Brain microvascular endothelial cell (primary cell): ENCODE measurements around the gene CEP85.

Source experiments
- DNase-seq: peaks from one replicate; pipeline ENCODE4 v3.0.0-alpha.2; 2020
- H3K27ac ChIP-seq: fragments of 250-450 bp; sonication (Bioruptor Pico); 2 replicates; pipeline ENCODE4 v1.5.1; 2020; ENCODE audit warnings: mild to moderate bottlenecking, moderate library complexity
- H3K27me3 ChIP-seq: fragments of 250-450 bp; sonication (Bioruptor Pico); replicated peaks from 2 replicates; pipeline ENCODE4 v1.5.1; 2020; ENCODE audit warnings: mild to moderate bottlenecking
- H3K36me3 ChIP-seq: fragments of 250-450 bp; sonication (Bioruptor Pico); replicated peaks from 2 replicates; pipeline ENCODE4 v1.5.1; 2020; ENCODE audit warnings: mild to moderate bottlenecking
- H3K4me3 ChIP-seq: 2 replicates; pipeline ENCODE4 v1.5.1; 2011; ENCODE audit warnings: low read depth, mild to moderate bottlenecking, control low read depth, low read length, moderate library complexity
- in situ Hi-C: cut with HindIII; loops from 2 replicates; pipeline ENCODE4 v1.10.0; 2017; ENCODE audit warnings: low sequenced_read_pairs, low pct_ligation_motif_present
- TF ChIP-seq, protein P1 (sequence below): IDR thresholded peaks from 2 replicates; pipeline ENCODE4 v1.5.1; 2011; ENCODE audit warnings: low read depth, mild to moderate bottlenecking, moderate library complexity, low read length, control low read depth, inconsistent platforms; ENCODE audit errors: missing control alignments

CEP85 gene

DNA sequence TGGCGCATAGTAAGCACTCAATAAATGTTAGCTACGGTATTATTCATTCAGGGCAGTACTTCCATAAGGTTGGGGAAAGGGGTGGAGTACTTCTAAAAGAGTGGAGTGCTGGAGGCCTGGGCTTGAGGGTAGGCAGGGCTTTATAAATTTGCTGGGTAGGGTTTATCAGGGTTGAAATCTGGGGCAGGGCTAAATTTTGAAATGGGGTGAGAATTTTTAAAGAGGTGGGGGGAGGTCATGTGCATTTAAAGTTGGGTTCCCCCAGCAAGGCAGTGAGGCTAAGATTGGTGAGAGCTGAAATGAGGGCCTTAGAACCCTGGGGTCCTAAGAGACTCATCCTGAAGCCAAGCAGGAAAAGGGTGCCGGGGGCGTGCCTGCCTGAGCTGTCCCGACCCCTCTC is 33.6 kb upstream of the CEP85 start:
- Histone ChIP-seq H3K4me3 (no peak overlapping the region), H3K27me3 (no peaks in the 10 kb centered on the region), H3K27ac (no peak overlapping the region), H3K36me3 (no peaks in the 10 kb centered on the region)
- in situ Hi-C loops, result no loop called here
- DNase-seq, result no peak
- TF ChIP-seq, protein P1, sequence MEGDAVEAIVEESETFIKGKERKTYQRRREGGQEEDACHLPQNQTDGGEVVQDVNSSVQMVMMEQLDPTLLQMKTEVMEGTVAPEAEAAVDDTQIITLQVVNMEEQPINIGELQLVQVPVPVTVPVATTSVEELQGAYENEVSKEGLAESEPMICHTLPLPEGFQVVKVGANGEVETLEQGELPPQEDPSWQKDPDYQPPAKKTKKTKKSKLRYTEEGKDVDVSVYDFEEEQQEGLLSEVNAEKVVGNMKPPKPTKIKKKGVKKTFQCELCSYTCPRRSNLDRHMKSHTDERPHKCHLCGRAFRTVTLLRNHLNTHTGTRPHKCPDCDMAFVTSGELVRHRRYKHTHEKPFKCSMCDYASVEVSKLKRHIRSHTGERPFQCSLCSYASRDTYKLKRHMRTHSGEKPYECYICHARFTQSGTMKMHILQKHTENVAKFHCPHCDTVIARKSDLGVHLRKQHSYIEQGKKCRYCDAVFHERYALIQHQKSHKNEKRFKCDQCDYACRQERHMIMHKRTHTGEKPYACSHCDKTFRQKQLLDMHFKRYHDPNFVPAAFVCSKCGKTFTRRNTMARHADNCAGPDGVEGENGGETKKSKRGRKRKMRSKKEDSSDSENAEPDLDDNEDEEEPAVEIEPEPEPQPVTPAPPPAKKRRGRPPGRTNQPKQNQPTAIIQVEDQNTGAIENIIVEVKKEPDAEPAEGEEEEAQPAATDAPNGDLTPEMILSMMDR, result no peak

DNA sequence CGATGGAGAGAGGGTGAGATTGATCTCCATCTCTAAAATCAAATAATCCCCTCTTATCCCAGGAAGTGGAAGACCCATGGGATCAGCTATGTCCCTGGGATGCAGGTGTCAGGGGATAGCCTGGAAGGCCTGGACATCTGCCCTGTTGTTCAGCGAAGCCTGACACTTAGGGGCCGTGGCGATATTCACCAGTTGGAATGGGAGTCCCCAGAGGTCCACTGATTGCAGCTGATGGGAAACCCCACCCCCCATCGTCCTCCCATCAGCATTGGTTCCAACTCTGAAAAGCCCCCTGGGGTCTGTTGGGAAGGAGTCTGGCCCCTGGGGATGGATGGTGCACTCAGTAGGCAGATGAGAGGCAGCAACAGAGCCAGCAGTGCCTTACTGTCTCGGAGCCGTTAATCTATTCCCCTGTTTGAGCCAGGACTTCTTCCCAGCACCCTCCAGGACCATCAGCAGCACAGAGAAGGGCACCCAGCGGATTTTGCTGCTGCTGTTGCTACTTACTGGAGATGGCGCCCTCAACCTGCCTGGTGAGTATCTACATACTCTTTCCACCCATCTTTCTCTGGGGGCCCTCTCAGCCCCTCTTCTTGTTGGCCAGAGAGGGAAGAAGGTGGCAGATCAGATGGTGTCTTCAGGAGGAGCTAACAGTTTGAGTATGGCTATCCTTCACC is 30.2 kb upstream of the CEP85 start:
- H3K4me3 ChIP-seq, result no peak overlapping the region
- DNase-seq, result no peak
- TF ChIP-seq, protein P1, result no peak
- in situ Hi-C loops, result no loop called here
- H3K36me3 ChIP-seq, result no peaks in the 10 kb centered on the region
- no peaks in the 10 kb centered on the region for H3K27me3 ChIP-seq
- H3K27ac ChIP-seq, result no peak overlapping the region

DNA sequence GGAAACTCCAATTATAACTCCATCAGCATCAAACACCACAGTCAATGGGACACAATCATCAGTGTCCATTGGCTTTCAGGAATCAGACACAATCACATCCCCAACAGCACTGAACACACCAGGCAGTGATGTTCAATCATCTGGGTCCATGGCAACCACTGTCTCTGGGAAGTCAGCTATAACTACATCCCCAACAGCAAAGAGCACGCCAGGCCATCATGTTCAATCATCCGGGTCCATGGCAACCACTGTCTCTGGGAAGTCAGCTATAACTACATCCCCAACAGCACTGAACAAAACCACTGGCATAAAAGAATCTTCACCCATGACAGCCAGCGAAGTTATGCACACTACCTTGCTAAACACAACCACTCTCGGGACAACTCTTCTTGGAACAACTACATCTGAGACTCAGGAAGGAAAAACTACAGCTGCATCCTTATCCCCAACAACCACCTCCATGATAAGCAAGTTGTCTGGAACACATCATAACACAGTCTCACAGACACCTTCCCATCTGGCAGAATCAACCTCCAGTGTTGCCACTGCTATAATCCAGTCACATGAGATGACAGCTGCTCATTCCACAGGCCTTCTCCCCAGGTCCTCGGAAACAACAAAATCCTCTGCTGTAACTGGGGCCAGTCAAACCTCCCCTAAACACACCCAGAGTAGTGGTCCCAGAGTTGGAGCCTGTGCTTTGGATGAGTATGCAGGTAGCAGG is 23.7 kb upstream of the CEP85 start:
- TF ChIP-seq, protein P1, result no peak
- in situ Hi-C loops, result no loop called here
- Histone ChIP-seq H3K36me3 (no peaks in the 10 kb centered on the region), H3K27ac (no peak overlapping the region), H3K4me3 (no peak overlapping the region), H3K27me3 (no peaks in the 10 kb centered on the region)
- no peak for DNase-seq

DNA sequence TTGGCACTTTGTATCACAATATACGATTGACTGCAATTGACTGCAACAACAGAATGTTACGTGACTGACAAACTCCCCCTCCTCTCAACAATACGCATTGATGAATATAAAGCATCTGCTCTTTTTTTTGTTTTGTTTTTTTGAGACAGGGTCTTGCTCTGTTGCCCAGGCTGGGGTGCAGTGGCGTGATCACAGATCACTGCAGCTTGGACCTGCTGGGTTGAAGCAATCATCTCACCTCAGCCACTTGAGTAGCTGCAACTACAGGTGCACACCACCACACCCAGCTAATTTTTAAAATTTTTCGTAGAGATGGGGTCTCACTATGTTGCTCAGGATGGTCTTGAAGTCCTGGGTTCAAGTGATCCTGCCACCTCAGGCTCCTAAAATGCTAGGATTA is 21.3 kb upstream of the CEP85 start:
- Histone ChIP-seq H3K27me3 (no peaks in the 10 kb centered on the region), H3K4me3 (no peak overlapping the region), H3K36me3 (no peaks in the 10 kb centered on the region), H3K27ac (no peak overlapping the region)
- DNase-seq, result no peak
- in situ Hi-C loops, result no loop called here
- TF ChIP-seq, protein P1, result no peak

DNA sequence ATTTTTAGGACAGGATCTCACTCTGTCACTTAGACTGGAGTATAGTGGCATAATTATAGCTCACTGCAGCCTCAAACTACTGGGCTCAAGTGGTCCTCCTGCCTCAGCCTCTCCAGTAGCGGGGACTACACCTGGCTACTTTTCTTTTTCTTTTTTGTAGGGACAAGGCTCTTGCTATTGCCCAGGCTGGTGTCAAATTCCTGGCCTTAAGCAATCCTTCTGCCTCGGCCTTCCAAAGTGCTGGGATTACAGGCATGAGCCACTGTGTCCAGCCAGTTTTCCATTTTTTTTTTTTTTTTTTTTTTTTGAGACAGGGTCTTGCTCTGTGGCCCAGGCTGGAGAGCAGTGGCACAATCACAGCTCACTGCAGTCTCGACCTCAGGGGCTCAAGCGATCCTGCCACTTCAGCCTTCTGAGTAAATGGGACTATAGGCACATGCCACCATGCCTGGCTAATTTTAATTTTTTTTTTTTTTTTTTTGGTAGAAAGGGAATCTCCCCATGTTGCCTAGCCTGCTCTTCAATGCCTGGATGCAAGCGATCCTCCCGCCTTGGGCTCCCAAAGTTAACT is 20.6 kb upstream of the CEP85 start:
- no peak overlapping the region for H3K27ac ChIP-seq
- TF ChIP-seq, protein P1, result no peak
- H3K36me3 ChIP-seq, result no peaks in the 10 kb centered on the region
- no peak overlapping the region for H3K4me3 ChIP-seq
- DNase-seq, result no peak
- no peaks in the 10 kb centered on the region for H3K27me3 ChIP-seq
- in situ Hi-C loops, result no loop called here
